SK-N-SH (cell line): ENCODE measurements around the gene TFG. TPM values are rescaled to one million over a fixed set of nuclear protein-coding genes. Genes with fewer than 3 reads are reported as not detected.

Experiments
- polyA plus RNA-seq, 3 experiments: library from polyadenylated mRNA; depleted of rRNA; stranded (reverse); fragments of >200 nt; gene quantifications; 2 replicates each; pipeline ENCODE4 v1.2.3, GENCODE V29; 2012

The TFG gene
- polyA plus RNA-seq, 1 of the 3 experiments (the other 2 are of a cell fraction): 83.1 TPM

Other genes with a start within 250 kb of the TFG start
- gene TMEM45A, start 216.9 kb upstream of the TFG start, polyA plus RNA-seq (2012; rRNA removed): 6.4 and 10.8 TPM in 2 replicates
- not detected in 2 replicates for gene ADGRG7, start 99.9 kb upstream of the TFG start, polyA plus RNA-seq (2012; rRNA removed)